ENCODE results near the gene TSPAN4.

GRCh38 chr11:839875-840617, 2.6 kb upstream of the TSPAN4 start:
- TF ChIP-seq CTCF (IDR thresholded peaks at IDR 0.05) (no peak), POLR2A (IDR thresholded peaks at IDR 0.05) (no peak)
